Fibroblast of mammary gland (primary cell): Measurements from ENCODE around the gene FRY.

Source experiments
- DNase-seq: peaks from one replicate; pipeline ENCODE4 v3.0.0-alpha.2; 2010; ENCODE audit warnings: low read depth
- H3K4me3 ChIP-seq: 2 replicates; pipeline ENCODE4 v1.5.1; 2011; ENCODE audit warnings: low read depth, mild to moderate bottlenecking, low read length, moderate library complexity; ENCODE audit not compliant: control insufficient read depth
- TF ChIP-seq, protein P1 (sequence below): conservative IDR thresholded peaks from 2 replicates; pipeline ENCODE4 v1.5.1; 2011; ENCODE audit warnings: low read depth, low read length, inconsistent platforms; ENCODE audit not compliant: control insufficient read depth, insufficient read depth

The FRY gene

DNA sequence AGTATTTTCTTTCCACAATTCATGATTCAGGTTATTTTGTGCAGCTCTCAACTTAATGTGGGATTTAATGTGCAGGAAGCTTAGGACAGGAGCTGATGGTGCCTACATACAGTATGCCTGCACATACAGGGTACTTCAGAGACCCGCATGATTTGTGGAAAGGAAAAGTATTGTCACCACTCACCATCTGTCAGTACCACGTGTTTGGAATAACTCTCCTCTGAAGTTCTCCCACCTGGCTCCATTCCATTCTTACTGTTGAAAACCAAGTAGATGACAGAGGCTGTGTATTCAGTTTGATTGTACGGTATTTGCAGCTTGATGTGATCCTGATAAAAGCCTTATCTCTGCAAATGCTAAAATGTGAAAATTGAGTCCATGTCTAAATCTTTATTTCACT, 197.9 kb downstream of the FRY start:
- H3K4me3 ChIP-seq, result no peak overlapping the region
- DNase-seq, result no peak
- TF ChIP-seq, protein P1, sequence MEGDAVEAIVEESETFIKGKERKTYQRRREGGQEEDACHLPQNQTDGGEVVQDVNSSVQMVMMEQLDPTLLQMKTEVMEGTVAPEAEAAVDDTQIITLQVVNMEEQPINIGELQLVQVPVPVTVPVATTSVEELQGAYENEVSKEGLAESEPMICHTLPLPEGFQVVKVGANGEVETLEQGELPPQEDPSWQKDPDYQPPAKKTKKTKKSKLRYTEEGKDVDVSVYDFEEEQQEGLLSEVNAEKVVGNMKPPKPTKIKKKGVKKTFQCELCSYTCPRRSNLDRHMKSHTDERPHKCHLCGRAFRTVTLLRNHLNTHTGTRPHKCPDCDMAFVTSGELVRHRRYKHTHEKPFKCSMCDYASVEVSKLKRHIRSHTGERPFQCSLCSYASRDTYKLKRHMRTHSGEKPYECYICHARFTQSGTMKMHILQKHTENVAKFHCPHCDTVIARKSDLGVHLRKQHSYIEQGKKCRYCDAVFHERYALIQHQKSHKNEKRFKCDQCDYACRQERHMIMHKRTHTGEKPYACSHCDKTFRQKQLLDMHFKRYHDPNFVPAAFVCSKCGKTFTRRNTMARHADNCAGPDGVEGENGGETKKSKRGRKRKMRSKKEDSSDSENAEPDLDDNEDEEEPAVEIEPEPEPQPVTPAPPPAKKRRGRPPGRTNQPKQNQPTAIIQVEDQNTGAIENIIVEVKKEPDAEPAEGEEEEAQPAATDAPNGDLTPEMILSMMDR, result no peak

DNA sequence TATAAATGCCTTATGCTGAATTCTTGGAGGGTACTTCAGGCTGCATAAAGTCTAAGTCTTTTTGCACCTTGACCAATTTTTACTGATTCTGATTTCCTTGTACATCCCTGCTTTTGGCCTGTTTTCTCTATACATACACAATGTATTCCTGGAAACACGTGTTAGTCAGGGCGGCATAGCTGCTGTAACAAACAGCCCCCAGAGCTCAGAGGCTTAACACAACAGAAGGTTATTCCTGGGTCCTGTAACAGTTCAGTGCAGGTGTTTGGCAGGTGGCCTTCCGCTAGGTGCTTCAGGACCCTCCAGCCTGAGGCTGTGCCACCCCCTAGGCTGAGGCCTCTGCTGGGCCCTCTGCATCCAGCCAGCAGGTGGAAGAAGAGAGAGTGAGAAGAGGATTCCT, 200.7 kb downstream of the FRY start:
- TF ChIP-seq, protein P1, result no peak

DNA sequence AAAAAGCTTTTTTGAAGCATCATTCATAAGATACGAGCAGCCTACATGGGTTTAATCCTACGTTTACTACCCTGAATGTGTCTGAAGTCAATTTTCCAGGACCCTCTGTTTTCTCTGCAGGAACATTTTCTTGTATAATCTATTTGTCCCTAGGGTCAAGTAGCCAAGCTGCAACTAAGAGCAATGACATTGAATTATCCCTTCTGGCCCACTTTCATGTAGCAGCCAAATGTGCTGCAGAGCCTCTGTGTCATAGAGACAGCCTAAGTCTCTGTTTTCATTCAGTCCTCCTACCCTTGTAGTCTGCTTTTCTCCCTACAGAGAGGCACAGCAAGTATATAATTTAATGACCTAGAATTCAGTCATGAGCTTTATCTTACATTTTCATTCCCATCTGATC, 201.5 kb downstream of the FRY start:
- H3K4me3 ChIP-seq, result no peak overlapping the region
- no peak for DNase-seq
- TF ChIP-seq, protein P1, result no peak

More for the DNA sequence above, 200.7 kb downstream of the FRY start:
- no peak for DNase-seq
- no peak overlapping the region for H3K4me3 ChIP-seq

DNA sequence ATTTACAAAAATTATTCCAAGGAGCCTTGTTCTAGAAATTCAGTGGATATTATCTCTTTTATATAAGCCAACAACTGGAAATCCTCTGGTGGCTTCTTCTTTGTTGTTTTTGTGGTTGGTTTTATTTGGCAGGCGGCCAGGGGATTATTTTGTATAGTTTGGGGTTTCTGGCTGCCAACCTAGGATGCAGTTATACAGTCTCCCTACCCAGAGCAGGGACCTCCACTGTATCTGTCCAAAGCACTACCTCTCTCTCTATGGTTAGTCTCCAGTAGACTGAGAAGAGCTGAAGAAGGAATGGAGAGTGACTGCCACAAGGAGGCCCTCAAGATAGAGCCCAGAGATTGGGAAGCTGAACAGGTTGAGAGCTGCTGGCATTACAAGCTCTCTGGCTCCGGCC, 203.3 kb downstream of the FRY start:
- DNase-seq, result no peak
- no peak overlapping the region for H3K4me3 ChIP-seq

DNA sequence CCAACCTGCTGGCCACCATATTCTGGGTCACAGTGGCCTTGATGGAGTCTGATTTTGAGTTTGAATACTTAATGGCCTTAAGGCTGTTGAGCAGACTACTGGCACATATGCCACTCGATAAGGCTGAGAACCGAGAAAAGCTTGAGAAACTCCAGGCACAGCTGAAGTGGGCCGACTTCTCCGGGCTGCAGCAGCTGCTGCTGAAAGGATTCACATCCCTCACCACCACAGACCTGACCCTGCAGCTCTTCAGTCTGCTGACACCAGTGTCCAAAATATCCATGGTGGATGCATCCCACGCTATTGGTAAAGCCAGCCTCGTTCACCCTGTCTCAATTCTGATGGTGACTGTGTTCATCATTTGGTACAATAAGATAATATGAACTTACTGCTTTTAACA, 206.1 kb downstream of the FRY start:
- TF ChIP-seq, protein P1, result no peak
- H3K4me3 ChIP-seq, result no peak overlapping the region
- DNase-seq, result no peak

More for the DNA sequence above, 203.3 kb downstream of the FRY start:
- TF ChIP-seq, protein P1, result no peak

DNA sequence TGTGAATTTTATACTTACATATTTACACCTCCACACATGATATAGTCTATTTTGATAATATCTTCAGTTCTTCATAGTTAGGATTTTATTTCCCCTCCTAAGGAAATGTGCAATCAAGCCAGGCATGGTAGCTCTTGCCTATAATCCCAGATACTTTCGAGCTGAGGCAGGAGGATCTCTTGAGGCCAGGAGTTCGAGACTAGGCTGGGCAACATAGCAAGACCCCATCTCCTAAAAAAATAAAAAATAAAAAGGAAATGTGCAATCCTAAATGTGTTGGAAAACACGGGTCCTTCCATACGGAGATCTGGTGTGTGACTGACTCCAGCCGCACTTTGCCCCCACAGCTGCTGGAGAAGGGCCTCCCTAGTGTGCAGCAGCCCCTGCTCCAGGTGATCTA, 212.1 kb downstream of the FRY start:
- TF ChIP-seq, protein P1, result no peak
- DNase-seq, result no peak

DNA sequence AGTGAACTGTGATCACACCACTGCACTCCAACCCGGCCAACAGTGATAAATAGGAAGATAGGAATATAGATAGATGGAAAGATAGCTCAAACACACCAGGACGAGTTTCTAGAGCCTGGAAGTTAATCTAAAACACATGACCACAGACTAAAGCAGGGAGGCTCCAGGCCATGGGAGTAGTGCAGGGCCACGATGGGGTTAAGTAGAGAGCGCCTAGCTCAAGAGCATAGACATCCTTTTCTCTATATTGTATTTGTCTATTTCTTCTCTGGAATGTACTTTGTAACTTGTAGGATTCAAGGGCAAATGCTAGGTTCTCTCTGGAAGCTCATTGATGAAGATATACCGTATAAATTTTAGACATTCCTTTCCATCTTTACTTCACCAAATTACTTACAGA, 214.0 kb downstream of the FRY start:
- DNase-seq, result no peak

More for the DNA sequence above, 212.1 kb downstream of the FRY start:
- H3K4me3 ChIP-seq, result no peak overlapping the region

More for the DNA sequence above, 214.0 kb downstream of the FRY start:
- H3K4me3 ChIP-seq, result no peak overlapping the region
- TF ChIP-seq, protein P1, result no peak
